A549 (cell line): ENCODE measurements around the gene ADARB1.

ENCODE experiments used
- EP300 ChIP-seq, 2 experiments: fragments of >200 bp; sonication (Bioruptor Twin); formaldehyde crosslinking; IDR thresholded peaks; 2 replicates in 1 of 2; 3 replicates in 1 of 2; pipeline ENCODE4 v1.6.1; 2016 to 2017
- HDAC2 ChIP-seq: fragments of 200-600 bp; sonication (generic); IDR thresholded peaks from 2 replicates; pipeline ENCODE4 v1.6.1; 2016
- JUN ChIP-seq, 2 experiments: fragments of >200 bp; sonication (Bioruptor Twin); formaldehyde crosslinking; IDR thresholded peaks; 2 replicates in 1 of 2; 3 replicates in 1 of 2; pipeline ENCODE4 v1.6.1; 2016 to 2017
- POLR2A ChIP-seq: IDR thresholded peaks from 2 replicates; pipeline ENCODE4 v1.6.1; 2012; ENCODE audit warnings: mild to moderate bottlenecking, low read length
- TF ChIP-seq, protein P1 (sequence below): fragments of >200 bp; sonication (Bioruptor Twin); formaldehyde crosslinking; IDR thresholded peaks from 3 replicates; pipeline ENCODE4 v1.5.1; 2016
- TF ChIP-seq, protein P2 (sequence below): IDR thresholded peaks from 2 replicates; pipeline ENCODE4 v1.6.1; 2012
- TF ChIP-seq, protein P3 (sequence below): IDR thresholded peaks from 2 replicates; pipeline ENCODE4 v1.6.1; 2012; ENCODE audit warnings: low read depth, borderline replicate concordance
- TF ChIP-seq, protein P4 (sequence below): IDR thresholded peaks from 2 replicates; pipeline ENCODE4 v1.6.1; 2012

- TF ChIP-seq, protein P1, sequence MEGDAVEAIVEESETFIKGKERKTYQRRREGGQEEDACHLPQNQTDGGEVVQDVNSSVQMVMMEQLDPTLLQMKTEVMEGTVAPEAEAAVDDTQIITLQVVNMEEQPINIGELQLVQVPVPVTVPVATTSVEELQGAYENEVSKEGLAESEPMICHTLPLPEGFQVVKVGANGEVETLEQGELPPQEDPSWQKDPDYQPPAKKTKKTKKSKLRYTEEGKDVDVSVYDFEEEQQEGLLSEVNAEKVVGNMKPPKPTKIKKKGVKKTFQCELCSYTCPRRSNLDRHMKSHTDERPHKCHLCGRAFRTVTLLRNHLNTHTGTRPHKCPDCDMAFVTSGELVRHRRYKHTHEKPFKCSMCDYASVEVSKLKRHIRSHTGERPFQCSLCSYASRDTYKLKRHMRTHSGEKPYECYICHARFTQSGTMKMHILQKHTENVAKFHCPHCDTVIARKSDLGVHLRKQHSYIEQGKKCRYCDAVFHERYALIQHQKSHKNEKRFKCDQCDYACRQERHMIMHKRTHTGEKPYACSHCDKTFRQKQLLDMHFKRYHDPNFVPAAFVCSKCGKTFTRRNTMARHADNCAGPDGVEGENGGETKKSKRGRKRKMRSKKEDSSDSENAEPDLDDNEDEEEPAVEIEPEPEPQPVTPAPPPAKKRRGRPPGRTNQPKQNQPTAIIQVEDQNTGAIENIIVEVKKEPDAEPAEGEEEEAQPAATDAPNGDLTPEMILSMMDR = no peak
- TF ChIP-seq HDAC2 (no peak), POLR2A (no peak), JUN (IDR thresholded peaks at IDR 0.05) (no peak), EP300 (IDR thresholded peaks at IDR 0.05) (no peak)
- TF ChIP-seq, protein P2, sequence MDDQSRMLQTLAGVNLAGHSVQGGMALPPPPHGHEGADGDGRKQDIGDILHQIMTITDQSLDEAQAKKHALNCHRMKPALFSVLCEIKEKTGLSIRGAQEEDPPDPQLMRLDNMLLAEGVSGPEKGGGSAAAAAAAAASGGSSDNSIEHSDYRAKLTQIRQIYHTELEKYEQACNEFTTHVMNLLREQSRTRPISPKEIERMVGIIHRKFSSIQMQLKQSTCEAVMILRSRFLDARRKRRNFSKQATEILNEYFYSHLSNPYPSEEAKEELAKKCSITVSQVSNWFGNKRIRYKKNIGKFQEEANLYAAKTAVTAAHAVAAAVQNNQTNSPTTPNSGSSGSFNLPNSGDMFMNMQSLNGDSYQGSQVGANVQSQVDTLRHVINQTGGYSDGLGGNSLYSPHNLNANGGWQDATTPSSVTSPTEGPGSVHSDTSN = no peak
- TF ChIP-seq, protein P3, sequence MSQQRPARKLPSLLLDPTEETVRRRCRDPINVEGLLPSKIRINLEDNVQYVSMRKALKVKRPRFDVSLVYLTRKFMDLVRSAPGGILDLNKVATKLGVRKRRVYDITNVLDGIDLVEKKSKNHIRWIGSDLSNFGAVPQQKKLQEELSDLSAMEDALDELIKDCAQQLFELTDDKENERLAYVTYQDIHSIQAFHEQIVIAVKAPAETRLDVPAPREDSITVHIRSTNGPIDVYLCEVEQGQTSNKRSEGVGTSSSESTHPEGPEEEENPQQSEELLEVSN = no peak
- TF ChIP-seq, protein P4, sequence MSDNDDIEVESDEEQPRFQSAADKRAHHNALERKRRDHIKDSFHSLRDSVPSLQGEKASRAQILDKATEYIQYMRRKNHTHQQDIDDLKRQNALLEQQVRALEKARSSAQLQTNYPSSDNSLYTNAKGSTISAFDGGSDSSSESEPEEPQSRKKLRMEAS = no peak
These were observed 61.5 kb downstream of the ADARB1 start for GRCh38 chr21:45135868-45136267.
